NCI-H2171 treated with DMSO at 0.1 percent for 48 hours (cell line): ENCODE results near the gene FHL2.
A peak's percentile ranks its signal among the peaks of the same experiment; 100 is the strongest.
"Not testable (repeated sequence)": the region's sequence is repeated elsewhere in the genome, so short reads cannot be mapped to it uniquely, and the experiment has no call there.

ENCODE experiments used
- DNase-seq: peaks from one replicate; lab custom pipeline; 2025; lab: John Stamatoyannopoulos, UW

Gene FHL2, protein sequence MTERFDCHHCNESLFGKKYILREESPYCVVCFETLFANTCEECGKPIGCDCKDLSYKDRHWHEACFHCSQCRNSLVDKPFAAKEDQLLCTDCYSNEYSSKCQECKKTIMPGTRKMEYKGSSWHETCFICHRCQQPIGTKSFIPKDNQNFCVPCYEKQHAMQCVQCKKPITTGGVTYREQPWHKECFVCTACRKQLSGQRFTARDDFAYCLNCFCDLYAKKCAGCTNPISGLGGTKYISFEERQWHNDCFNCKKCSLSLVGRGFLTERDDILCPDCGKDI

DNA sequence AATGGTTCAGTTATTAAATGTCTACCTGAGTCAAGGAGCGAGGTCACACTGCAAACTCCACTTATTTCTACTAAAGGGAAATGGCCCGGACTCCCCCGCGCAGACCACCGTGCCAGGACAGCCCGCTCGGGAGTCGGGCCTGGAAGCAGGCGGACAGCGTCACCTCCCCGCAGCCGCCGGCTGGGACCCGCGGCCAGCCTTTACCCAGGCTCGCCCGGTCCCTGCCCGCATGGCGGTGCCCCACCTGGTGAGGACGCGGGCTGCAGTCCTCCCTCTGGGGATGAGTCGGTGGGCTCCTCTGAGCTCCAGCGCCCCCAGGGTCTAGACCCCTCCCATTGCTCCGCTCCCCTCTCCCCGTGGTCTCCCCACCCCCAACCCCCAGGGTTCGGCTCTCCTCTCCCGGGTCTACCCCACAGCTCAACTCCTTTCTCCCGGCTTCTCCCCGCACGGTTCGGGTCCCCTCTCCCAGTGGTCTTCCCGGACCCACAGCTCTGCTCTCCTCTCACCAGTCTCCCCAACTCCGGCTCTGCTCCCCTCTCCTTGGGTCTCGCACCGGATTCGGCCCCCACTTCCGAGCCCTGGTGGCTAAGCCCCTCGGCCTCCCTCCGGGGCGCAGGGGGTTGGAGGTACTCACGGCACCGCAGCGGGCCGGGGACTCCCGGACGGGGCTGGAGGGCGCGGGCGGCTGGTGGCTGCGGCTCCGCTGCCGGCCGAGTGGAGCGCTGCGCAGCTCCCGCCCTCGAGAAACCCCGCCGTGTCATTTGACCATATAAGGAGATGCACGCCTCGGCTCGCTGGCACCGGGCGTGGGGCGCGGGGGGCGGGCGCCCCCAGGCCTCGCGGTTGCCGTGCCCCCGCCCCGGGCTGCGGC is at the start of gene FHL2:
Gene FHL2, minus strand, starts transcription at position 716 of the 871 bp plus-strand sequence. CDS start 12,535 bp downstream, outside the sequence.
- DNase-seq = peak; percentile 61

DNA sequence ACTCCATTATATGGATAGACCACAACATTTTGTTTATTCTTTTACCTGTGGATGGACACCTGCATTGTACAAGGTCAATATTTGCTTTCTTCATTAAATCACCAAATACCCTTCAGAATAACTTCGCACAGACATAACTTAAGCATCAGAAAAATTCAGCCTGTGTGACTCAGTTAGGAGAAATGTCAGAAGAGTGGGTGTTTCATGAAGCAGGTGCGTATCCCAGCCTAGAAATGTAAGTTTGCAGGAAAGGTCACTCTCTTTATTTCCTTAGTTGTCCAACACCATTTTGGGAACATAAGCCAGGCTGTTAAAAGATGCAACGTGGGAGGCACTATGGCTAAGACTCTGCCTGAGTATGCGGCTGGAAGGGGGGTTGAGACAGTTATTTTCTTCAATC is 48.6 kb upstream of the FHL2 start:
- DNase-seq = no peak

DNA sequence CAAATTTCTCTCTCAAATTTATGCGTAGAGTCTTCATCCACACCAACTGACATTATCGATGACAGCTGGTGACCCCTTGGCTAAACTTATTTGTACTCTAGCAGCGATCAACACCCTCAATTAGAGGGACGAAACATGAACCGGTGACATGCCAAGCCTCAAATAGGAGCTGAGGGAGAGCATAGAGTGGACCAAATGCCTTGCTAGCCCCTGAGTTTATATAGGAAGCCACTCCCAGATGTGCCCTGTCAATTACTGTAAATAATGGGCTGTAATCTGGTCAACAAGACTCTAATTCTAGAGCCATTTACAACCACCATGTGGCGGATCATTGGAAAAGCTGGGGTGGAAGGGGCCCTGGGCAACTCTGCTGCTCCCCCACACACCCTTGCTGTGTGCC is 47.6 kb upstream of the FHL2 start:
- no peak for DNase-seq

DNA sequence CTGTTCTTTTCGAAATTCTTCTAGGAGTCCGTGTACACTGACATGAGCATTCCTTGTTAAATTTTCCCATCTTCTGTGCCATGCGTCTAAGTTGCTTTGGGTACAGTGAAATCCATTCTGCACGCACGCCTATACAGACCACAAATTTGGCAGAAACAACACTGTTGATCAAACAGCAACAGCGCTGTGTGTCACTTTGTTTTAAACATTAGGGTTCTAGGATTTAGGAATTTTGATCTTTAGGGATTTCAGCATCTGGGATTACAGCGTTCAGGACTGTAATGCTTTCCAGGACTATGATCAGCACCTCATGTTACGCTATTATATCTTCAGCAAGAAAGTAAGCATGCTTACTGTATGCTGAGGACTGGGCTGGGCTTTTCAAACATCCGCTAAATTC is 47.1 kb upstream of the FHL2 start:
- DNase-seq = no peak

DNA sequence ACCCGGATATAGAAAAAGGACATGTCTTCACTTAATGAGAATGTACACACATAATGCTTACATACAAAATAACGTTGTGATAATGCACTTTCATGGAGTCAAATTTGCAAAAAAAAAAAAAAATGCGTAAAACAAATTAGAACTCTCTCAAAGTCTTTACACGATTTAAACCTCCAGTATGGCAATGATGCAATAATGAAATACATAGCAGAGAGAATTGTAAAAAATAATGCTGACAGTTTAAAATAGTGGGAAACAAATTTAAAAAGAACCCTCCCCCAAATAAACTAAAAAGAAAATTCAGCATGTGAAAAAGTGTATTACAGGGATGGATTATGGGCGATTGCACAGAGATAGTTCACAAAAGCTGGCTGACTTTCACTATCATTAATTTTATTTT is 46.6 kb upstream of the FHL2 start:
- DNase-seq = no peak

DNA sequence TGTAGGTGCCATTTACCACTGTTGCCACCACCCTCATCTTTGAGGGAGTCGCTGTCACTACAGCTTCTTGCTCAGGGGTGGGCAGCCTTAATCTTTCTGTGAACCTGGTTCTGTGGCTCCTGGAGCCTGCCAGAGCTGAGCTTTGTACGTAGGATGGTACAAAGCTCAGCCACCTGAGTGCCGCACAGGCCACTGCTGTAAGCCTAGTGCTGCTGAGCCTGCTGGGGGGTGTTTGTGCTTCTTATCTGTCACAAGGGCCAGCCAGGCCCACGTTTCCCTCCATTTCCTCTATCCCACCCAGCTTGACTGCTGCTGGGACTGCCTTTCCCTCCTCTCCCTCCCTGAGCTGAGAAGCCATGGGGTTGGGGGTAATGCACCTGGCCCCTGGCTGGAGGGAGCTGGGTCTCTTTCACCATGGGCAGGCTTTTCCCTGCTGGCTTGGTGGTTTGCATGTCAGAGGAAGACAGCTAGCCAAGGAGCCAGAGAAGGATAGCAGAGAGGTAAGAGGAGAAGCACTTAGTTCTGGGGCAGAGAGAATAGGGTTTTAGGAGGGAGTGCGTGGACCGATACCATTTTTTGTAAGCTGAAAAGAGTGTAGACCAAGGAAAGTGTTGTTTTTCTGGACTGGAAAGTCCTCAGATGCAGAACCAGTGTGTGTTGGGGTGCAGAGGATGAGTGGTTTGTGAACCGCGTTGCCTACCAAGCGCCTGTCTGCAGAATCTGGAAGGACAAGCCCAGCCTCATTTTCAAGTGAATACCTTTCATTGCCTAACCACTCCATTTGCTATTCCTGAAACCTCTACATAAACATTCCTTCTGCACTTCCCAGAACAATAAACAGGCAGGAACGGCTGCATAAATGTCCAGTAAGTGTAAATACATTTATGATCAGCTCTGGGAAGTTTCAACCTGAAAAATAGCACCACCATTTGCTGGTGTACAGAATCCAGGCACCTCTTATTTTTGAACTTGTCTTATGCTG is 45.1 kb upstream of the FHL2 start:
- no peak for DNase-seq

DNA sequence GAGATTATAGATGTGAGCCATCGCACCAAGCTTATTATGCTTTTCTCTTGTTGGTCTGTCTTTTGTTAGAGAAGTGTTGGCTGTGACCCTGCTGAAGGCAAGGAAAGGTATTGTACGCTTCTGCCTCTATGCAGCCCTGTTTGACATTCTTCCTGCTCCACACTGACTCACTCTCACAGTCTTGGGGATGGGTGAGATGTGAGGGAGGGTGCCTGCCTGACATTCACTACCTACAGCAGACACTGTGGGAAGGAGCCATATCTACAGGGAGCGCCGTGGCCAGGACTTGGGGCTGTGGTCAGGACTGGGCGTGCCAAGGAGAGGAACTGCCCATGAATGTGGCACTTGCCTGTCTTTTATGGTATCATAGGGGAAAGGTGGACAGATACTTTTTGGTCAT is 43.9 kb upstream of the FHL2 start:
- no peak for DNase-seq

DNA sequence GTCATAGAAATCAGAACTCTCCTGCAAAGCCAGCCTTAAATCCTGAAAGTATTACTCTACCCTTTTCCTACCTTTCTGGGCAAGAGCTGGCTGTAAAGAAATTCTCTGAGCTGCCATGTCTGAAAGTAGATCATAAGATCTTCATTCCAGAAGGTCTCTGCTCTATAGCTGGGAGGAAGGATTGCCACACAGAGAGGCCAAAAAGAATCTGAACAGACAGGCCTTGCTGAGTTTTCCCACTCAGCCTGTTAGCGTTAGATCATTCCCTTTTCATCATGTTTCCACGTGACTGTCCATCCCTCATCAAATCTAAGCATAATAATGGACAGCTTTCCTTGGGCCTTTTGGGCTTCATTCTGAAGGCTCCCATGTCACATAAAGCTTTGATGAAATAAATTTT is 43.2 kb upstream of the FHL2 start:
- no peak for DNase-seq

DNA sequence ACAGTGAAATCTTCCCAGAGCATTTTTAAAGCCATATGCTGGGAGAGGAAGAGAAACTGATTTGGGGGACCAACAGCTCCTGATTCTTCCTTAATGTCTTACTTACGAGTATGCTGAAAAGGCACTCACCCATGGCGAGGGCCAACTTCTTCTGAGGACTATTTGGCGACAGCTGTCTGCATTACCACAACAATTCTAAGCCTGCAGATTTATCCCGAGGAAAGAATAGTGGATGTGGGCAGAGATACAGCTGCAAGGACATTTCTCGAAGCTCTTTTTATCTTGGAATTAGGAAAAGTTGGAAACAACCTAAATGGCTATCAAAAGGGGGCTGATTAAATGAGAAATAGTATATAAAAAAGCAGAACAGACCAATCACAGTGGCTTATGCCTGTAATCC is 40.3 kb upstream of the FHL2 start:
- DNase-seq = no peak

DNA sequence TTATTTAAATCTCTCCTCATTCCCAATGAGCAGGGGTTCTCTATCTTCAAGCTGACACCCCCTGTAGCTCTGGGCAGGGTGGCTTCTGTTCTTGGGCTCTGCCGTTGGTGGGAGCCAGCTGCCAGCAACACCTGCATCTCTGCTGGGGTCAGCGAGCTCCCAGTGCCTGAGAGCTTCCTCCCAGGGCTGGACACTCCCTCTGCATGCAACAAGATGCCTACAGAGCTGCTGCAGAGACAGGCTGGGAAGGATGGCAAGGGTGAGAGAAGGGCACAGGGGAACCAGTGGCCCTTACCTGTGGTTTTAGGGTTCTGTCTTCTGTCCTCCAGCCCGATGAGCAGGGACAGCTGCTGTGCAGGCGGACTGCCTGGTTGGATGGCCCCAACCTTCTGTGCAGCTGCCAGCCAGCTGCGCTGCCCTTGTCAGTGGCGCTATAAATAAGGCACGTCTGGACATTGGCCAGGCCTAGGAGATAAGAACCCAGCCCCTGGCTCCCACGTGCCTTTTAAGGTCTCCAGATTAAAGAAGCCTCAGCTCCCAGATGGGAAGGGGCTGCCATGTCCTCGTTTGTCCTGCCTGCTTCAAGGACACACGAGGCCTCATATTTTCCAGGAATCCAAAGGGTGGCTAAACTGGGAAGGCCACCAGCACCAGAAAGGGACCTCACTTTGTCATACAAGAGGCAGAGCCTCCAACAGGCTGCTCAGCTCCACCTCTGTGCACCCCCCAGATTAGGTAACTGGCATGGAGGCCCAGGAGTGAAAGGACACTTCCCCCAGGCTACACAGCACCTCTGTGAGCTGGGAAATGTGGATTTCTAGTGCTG is 39.5 kb upstream of the FHL2 start:
- no peak for DNase-seq

DNA sequence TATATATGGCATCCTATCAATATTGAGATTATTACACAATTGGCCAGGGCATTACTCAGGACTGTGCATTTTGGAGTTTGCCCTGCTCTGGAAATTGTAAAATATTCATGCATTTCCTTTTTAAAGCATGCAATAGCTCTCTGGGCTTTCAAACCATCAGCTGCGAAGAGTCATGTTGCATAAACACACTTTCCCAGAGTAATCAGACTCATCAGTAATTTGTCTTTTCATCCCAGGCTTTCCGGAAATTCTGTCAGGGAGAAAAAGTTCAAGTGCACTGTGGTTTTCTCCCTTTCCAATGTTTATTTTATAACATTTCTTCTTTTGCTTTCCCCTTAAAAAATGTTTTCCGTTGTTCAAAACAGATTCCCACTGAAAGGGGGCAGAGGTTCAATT is 38.9 kb upstream of the FHL2 start:
- DNase-seq = no peak

DNA sequence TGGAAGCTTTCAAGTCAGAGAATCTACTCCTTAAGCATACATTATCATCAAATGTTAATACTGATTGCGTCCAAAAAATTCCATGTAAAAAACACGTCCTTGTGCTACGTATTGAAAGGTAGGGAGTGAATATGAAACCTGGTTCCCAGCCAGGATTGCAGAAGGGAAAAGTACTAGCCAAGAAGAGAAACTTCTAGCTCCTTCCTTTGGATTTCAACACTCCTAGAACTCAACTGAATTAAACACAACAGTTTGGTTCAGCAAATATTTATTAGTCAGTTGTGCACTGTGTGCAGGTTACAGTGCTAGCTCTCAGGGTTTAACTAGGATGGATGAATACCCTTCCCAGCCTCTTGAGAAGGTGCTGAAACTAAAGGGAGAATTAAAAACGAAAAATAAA is 33.9 kb upstream of the FHL2 start:
- no peak for DNase-seq

DNA sequence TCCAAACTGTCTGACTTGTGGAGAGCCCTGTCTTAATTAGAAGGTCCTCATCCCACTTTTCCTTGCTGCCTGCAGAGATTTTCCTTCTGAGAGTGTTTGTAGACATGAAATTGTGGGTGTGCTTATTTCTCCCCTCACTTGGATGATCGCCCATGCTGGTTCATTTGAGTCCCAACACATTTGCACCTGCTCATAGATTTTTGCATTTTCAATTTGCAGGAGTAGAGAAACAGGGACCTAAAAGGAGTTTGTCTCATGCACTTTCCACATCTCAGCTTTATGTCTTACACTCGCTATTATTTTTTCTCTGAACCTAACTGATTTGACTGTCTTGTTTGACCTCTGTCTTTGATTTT is 33.2 kb upstream of the FHL2 start:
- no peak for DNase-seq

DNA sequence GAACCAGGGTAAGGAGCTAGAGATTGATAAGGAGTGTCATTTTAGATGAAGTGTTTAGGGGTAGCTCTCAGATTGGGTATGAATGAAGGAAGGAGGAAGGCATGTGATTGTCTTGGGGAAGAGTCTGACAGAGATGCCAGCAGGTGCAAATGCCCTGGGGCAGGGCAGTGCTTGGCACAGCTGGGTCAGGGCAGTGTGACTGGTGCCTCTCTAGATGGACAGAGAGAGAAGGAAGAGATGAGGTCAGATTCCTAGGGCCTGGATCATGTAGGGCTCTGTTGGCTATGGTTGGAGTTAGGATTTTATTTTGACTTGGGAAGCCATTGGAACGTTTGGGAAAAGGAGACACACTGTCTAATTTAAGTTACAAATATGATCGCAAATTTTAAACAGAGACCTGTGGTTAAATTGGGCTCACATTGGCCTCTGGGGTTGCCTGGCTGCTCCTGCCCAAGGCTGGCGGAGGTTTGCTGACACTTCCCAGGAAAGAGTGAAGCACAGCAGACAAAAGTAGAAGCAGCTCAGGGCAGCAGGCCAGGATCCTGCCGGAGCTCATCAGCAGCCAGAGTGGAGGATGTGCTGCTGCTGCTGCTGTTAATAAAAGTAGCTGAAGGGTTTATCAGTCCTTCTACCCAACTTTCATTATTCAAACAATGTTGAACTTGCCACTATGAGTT is 32.7 kb upstream of the FHL2 start:
- no peak for DNase-seq

DNA sequence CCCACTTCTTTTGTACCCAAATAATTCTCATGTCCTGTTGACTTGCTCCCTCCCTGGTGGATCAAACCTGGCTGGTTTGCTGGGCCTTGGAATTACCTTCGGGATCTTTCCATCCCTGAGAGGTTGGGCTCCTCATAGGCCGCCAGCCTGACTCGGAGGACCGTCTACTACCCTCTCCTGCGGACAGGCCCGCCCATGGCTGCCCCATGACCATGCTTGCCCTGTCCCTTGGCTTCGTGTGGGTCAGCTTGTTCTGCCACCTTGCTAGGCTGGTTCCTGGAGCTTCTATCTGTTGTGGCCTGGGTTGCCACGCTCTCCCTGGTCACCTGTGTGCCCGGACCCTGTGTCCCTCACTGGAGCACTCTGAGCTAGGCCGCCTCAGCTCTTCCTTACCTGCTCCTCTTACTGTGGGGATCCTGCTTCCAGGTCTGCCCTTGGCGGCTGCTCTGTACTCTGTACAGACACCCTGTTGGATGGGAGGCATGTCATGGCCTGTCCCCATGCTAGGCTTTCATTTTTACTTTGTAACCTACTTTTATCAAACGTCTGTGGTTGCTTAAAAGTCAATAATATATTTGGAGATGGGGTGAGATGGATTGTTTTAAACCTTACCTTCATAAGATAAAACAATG is 29.7 kb upstream of the FHL2 start:
- no peak for DNase-seq

DNA sequence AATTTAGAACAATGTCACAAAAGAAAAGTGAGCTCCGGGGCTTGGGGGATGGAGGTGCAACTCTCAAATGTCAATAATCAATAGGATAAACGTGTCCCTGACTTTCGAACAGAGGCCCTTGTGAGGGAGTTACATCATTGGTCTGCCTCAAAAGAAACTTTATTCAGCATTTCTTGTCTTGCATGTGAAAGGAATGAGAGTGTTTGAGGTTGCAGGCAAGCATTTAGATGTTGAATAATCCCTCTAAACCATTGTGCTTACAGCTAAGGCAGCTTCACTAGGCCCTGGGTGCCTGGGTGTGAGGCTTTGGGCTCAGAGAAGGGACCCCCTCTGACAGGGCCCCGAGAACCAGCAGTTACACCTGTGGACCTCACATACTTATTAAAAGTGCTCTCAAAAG is 28.6 kb upstream of the FHL2 start:
- DNase-seq = no peak

DNA sequence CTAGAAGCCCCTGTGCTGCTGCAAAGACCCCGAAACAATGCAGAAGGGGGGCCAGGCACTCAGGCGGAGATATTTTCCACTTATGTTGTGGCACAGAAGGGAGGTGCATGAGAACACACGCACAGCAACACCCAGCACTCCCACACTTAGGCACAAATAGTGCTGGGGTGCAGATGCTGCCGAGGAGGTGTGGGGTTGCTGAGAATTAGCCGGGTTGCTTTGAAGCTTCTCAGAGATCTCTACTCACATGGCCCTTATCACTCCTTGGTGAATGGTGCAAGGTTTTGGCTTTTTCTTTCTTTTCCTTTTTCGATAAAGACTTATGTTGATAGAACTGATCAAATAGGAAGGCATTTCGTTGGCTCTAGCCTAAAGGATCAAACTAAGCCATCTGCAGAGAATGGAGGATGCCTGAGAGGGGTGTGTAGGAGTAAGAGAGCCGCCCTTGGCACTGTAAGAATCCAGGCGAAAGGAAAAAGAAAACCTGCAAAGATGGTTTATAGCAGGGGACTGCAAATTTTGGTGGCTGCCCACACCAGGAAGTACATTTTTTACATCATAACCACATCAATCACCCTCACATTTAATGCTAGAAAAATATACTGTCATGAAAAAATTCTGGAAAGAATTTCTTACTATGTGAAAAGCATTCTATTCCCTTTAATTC is 27.9 kb upstream of the FHL2 start:
- DNase-seq = no peak

DNA sequence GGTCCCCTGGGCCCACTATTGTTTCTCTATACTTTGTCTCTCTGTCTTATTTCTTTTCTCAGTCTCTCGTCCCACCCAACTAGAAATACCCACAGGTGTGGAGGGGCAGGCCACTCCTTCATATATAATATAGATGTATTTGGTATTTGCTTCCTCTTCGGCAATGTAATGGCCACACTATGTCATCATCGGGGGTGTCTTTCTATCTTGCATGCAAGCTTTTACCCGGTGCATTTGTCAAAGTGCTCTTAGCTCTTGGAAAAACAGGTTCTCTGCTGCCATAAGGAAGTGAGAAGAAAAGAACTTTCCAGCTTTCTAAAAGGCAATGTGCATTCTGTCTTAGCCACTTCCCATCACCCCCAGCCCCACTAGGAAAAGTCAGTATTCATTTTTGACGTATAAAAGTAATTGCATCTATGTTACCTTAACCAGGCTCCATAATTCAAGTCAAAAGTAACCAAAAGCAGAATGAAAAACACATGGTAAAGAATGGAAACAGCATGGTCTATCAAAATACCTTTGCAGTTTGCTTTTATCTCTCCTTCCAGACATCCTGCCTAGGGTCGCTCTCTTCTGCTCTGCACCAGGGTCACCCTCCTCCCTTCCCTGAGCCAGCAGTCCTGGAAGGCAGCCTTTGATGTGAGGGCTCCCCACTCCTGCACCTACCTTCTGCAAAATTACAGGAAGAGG is 27.2 kb upstream of the FHL2 start:
- DNase-seq = no peak

DNA sequence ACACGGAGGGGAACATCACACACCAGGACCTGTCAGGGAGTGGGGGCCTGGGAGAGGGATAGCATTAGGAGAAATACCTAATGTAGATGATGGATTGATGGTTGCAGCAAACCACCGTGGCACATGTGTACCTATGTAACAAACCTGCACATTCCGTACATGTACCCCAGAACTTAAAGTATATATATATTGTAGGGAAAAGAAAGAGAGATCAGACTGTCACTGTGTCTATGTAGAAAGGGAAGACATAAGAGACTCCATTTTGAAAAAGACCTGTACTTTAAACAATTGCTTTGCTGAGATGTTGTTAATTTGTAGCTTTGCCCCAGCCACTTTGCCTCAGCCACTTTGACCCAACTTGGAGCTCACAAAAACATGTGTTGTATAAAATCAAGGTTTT is 26.0 kb upstream of the FHL2 start:
- not testable (repeated sequence) for DNase-seq
